WTC11 (cell line): ENCODE results near the gene TMEM143. TPM values are rescaled to one million over a fixed set of nuclear protein-coding genes. Genes with fewer than 3 reads are reported as not detected.

ENCODE experiments used
- ATAC-seq: fragments of 200-7000 bp; cut with Tn5 transposase; 2 replicates; pipeline ENCODE4 v1.10.0; 2021; ENCODE audit warnings: mild to moderate bottlenecking, moderate library complexity
- CTCF ChIA-PET: fragments of 300-600 bp; sonication (Branson Sonifier 250); formaldehyde crosslinking; loops from one replicate; lab custom pipeline; 2021; ENCODE audit warnings: antibody characterized with exemption; lab: Charles Lee
- POLR2A ChIA-PET: fragments of 350-600 bp; sonication (Branson Sonifier 250); formaldehyde crosslinking; loops from one replicate; lab custom pipeline; 2021; ENCODE audit warnings: antibody characterized with exemption; lab: Charles Lee
- DNase-seq: peaks from one replicate; pipeline ENCODE4 v3.0.0; 2021; ENCODE audit warnings: low spot score
- H3K27ac Mint-ChIP-seq: 2 replicates; pipeline ENCODE4 v1.8.0; 2021; ENCODE audit warnings: mixed read lengths
- H3K27me3 Mint-ChIP-seq: 2 replicates; pipeline ENCODE4 v1.8.0; 2021; ENCODE audit warnings: low read depth, mild to moderate bottlenecking, moderate library complexity, mixed read lengths
- H3K36me3 Mint-ChIP-seq: 2 replicates; pipeline ENCODE4 v1.8.0; 2021; ENCODE audit warnings: mixed read lengths
- H3K4me1 Mint-ChIP-seq: 2 replicates; pipeline ENCODE4 v1.8.0; 2022; ENCODE audit warnings: mixed read lengths
- H3K4me3 Mint-ChIP-seq: 2 replicates; pipeline ENCODE4 v1.8.0; 2021; ENCODE audit warnings: mild to moderate bottlenecking, moderate library complexity, mixed read lengths
- H3K9me3 Mint-ChIP-seq: 2 replicates; pipeline ENCODE4 v1.8.0; 2021; ENCODE audit warnings: mixed read lengths
- CDX4 ChIP-seq: fragments of 250-450 bp; sonication (Bioruptor Pico); IDR thresholded peaks from 2 replicates; pipeline ENCODE4 v1.9.0; 2021; ENCODE audit warnings: moderate library complexity, mild to moderate bottlenecking, inconsistent platforms, borderline replicate concordance
- E2F1 ChIP-seq: sonication (generic); formaldehyde crosslinking; IDR thresholded peaks from 2 replicates; pipeline ENCODE4 v1.8.0; 2022; ENCODE audit warnings: mild to moderate bottlenecking, missing genetic modification reagents
- E2F5 ChIP-seq: sonication (generic); formaldehyde crosslinking; IDR thresholded peaks from 2 replicates; pipeline ENCODE4 v1.8.1; 2022; ENCODE audit warnings: mild to moderate bottlenecking, moderate library complexity, missing genetic modification reagents
- EMX1 ChIP-seq: fragments of 250-450 bp; sonication (Bioruptor Pico); IDR thresholded peaks from 2 replicates; pipeline ENCODE4 v1.8.0; 2021; ENCODE audit warnings: mild to moderate bottlenecking
- FOXJ3 ChIP-seq: sonication (generic); formaldehyde crosslinking; IDR thresholded peaks from 2 replicates; pipeline ENCODE4 v1.9.0; 2021; ENCODE audit warnings: missing genetic modification reagents, mild to moderate bottlenecking, borderline replicate concordance
- FOXK1 ChIP-seq: sonication (generic); formaldehyde crosslinking; IDR thresholded peaks from 2 replicates; pipeline ENCODE4 v1.8.0; 2022; ENCODE audit warnings: mild to moderate bottlenecking, moderate library complexity, missing genetic modification reagents
- GRHL2 ChIP-seq: fragments of 250-450 bp; sonication (Bioruptor Pico); IDR thresholded peaks from 2 replicates; pipeline ENCODE4 v1.8.0; 2022; ENCODE audit warnings: mild to moderate bottlenecking, moderate library complexity; ENCODE audit not compliant: insufficient replicate concordance, severe bottlenecking
- KAT7 ChIP-seq: sonication (generic); formaldehyde crosslinking; IDR thresholded peaks from 2 replicates; pipeline ENCODE4 v1.8.1; 2023; ENCODE audit warnings: missing genetic modification reagents, mild to moderate bottlenecking, borderline replicate concordance
- NFYB ChIP-seq: sonication (generic); formaldehyde crosslinking; conservative IDR thresholded peaks from 2 replicates; pipeline ENCODE4 v1.8.0; 2022; ENCODE audit warnings: low read depth, missing genetic modification reagents
- PREB ChIP-seq: sonication (generic); formaldehyde crosslinking; IDR thresholded peaks from 2 replicates; pipeline ENCODE4 v1.8.1; 2022; ENCODE audit warnings: mild to moderate bottlenecking, missing genetic modification reagents, moderate library complexity, borderline replicate concordance
- SP1 ChIP-seq: sonication (generic); formaldehyde crosslinking; conservative IDR thresholded peaks from 2 replicates; pipeline ENCODE4 v1.8.1; 2022; ENCODE audit warnings: missing genetic modification reagents
- TEAD4 ChIP-seq: sonication (generic); formaldehyde crosslinking; IDR thresholded peaks from 2 replicates; pipeline ENCODE4 v1.8.0; 2022; ENCODE audit warnings: mild to moderate bottlenecking, missing genetic modification reagents
- ZBTB43 ChIP-seq: sonication (generic); formaldehyde crosslinking; IDR thresholded peaks from 2 replicates; pipeline ENCODE4 v1.8.1; 2023; ENCODE audit warnings: mild to moderate bottlenecking, missing genetic modification reagents
- ZNF138 ChIP-seq: sonication (generic); formaldehyde crosslinking; conservative IDR thresholded peaks from 2 replicates; pipeline ENCODE4 v1.8.1; 2022; ENCODE audit warnings: mild to moderate bottlenecking, moderate library complexity, missing genetic modification reagents
- ZNF263 ChIP-seq: sonication (generic); formaldehyde crosslinking; IDR thresholded peaks from 2 replicates; pipeline ENCODE4 v1.8.1; 2022; ENCODE audit warnings: low read depth, mild to moderate bottlenecking, moderate library complexity, missing genetic modification reagents
- total RNA-seq: library from RNA; stranded (reverse); gene quantifications from 3 replicates; pipeline ENCODE4 v1.2.3, GENCODE V29; 2021
- TF ChIP-seq, protein P1 (sequence below): sonication (generic); formaldehyde crosslinking; conservative IDR thresholded peaks from 2 replicates; pipeline ENCODE4 v1.8.1; 2022; ENCODE audit warnings: mild to moderate bottlenecking, missing genetic modification reagents
- TF ChIP-seq, protein P2 (sequence below): sonication (generic); formaldehyde crosslinking; IDR thresholded peaks from 2 replicates; pipeline ENCODE4 v1.8.1; 2023; ENCODE audit warnings: mild to moderate bottlenecking, missing genetic modification reagents, moderate library complexity
- TF ChIP-seq, protein P3 (sequence below): sonication (generic); formaldehyde crosslinking; IDR thresholded peaks from 2 replicates; pipeline ENCODE4 v1.8.1; 2022; ENCODE audit warnings: low read depth, mild to moderate bottlenecking, moderate library complexity, missing genetic modification reagents, borderline replicate concordance
- TF ChIP-seq, protein P4 (sequence below): fragments of 250-450 bp; sonication (Bioruptor Pico); conservative IDR thresholded peaks from 2 replicates; pipeline ENCODE4 v1.9.0; 2021; ENCODE audit warnings: mild to moderate bottlenecking

TMEM143 gene
- total RNA-seq, 1 experiment from 2014 or later = 20.2 TPM

- DNase-seq (peak; percentile 73), ATAC-seq (peak; percentile 71)
- CTCF ChIA-PET = interaction anchor here (0.5 to 10.2 kb wide), 31 partner anchors 12 to 294 kb away, joined by 3 to 404 read pairs (median 6); partner anchors contain the start of genes EMP3, GRIN2D, GRWD1 and KDELR1
- Mint-ChIP-seq H3K4me3 (peak overlapping the region; percentile 84), H3K27me3 (peaks cover 11% of the 10 kb centered on the region), H3K9me3 (peaks cover 7% of the 10 kb centered on the region), H3K36me3 (no peaks in the 10 kb centered on the region), H3K27ac (peak overlapping the region; percentile 97), H3K4me1 (peaks cover 30% of the 10 kb centered on the region)
- POLR2A ChIA-PET = interaction anchor here (0.8 to 2.5 kb wide), 5 partner anchors 8 to 58 kb away, joined by 3 to 16 read pairs (median 6); partner anchors contain the start of genes EMP3, KDELR1, SYNGR4 and TMEM143
- TF ChIP-seq EMX1 (CRISPR knock-in tag) = no peak
- TF ChIP-seq NFYB (CRISPR knock-in tag) = peak; percentile 75
- TF ChIP-seq SP1 = peak; percentile 61
- TF ChIP-seq FOXK1 (CRISPR knock-in tag) = peak; percentile 25; the same call in 1 of the 2 replicates
These were observed 30.9 kb downstream of the TMEM143 start for GRCh38 chr19:48332662-48333466.

GRCh38 chr19:48332351-48332661 lies 31.4 kb downstream of the TMEM143 start:
- Mint-ChIP-seq H3K27me3 (peaks cover 17% of the 10 kb centered on the region), H3K36me3 (no peaks in the 10 kb centered on the region), H3K27ac (peak overlapping the region; percentile 97), H3K4me1 (peaks cover 30% of the 10 kb centered on the region), H3K9me3 (peaks cover 7% of the 10 kb centered on the region), H3K4me3 (peak overlapping the region; percentile 84)
- POLR2A ChIA-PET = interaction anchor here (0.8 to 2.5 kb wide), 4 partner anchors 8 to 59 kb away, joined by 3 to 16 read pairs (median 8); partner anchors contain the start of genes EMP3, KDELR1, SYNGR4 and TMEM143
- no peak for ATAC-seq
- TF ChIP-seq KAT7 (CRISPR knock-in tag) (no peak), PREB (CRISPR knock-in tag) (no peak), E2F1 (no peak), FOXJ3 (CRISPR knock-in tag) (no peak), ZNF138 (no peak), EMX1 (CRISPR knock-in tag) (no peak), CDX4 (CRISPR knock-in tag) (no peak), E2F5 (CRISPR knock-in tag) (no peak), GRHL2 (CRISPR knock-in tag) (no peak), ZBTB43 (CRISPR knock-in tag) (no peak), ZNF263 (CRISPR knock-in tag) (no peak), TEAD4 (CRISPR knock-in tag) (no peak)
- TF ChIP-seq, protein P1, sequence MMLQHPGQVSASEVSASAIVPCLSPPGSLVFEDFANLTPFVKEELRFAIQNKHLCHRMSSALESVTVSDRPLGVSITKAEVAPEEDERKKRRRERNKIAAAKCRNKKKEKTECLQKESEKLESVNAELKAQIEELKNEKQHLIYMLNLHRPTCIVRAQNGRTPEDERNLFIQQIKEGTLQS (CRISPR knock-in tag) = no peak
- TF ChIP-seq, protein P2, sequence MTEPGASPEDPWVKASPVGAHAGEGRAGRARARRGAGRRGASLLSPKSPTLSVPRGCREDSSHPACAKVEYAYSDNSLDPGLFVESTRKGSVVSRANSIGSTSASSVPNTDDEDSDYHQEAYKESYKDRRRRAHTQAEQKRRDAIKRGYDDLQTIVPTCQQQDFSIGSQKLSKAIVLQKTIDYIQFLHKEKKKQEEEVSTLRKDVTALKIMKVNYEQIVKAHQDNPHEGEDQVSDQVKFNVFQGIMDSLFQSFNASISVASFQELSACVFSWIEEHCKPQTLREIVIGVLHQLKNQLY (CRISPR knock-in tag) = no peak
- TF ChIP-seq, protein P3, sequence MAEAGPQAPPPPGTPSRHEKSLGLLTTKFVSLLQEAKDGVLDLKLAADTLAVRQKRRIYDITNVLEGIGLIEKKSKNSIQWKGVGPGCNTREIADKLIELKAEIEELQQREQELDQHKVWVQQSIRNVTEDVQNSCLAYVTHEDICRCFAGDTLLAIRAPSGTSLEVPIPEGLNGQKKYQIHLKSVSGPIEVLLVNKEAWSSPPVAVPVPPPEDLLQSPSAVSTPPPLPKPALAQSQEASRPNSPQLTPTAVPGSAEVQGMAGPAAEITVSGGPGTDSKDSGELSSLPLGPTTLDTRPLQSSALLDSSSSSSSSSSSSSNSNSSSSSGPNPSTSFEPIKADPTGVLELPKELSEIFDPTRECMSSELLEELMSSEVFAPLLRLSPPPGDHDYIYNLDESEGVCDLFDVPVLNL (CRISPR knock-in tag) = no peak
- TF ChIP-seq, protein P4, sequence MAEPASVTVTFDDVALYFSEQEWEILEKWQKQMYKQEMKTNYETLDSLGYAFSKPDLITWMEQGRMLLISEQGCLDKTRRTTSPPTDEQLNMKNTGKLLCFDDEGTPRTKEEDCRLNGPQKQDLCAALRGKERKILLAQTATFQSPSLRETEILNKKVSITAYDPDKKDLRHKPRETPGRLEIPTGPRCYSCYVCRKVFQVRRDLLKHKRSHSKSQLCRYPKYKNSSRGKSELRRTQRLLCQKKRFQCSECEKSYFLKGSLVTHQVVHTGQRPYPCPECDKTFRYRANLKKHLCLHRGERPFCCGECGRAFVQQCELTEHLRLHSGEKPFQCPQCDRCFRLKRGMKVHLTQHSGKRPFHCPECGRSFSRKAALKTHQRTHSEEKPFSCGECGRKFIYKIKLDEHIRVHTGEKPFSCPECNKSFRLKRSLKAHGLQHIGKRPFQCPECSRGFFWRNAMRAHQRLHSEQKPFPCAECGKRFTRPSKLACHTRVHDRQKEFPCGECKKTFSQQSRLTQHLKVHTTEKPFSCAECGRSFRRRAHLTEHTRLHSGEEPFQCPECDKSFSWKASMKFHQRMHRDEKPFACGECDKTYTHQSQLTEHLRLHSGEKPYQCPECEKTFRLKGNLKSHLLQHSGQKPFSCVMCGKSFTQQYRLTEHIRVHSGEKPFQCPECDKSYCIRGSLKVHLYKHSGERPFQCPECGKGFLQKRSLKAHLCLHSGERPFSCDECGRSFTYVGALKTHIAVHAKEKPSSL = no peak
- CTCF ChIA-PET = interaction anchor here (0.7 to 10.2 kb wide), 23 partner anchors 13 to 277 kb away, joined by 3 to 404 read pairs (median 7); partner anchors contain the start of genes EMP3, GRIN2D, GRWD1 and KDELR1
- DNase-seq = no peak
